HEK293T (cell line): ENCODE measurements around the gene DCBLD1.

Experiments
- CTCF ChIA-PET: fragments of 350-600 bp; formaldehyde crosslinking; extraction: SDS; loops from one replicate; lab custom pipeline; 2021; ENCODE audit warnings: antibody characterized with exemption, inconsistent platforms; lab: Yijun Ruan, JAX
- POLR2A ChIA-PET: fragments of 350-600 bp; formaldehyde crosslinking; extraction: SDS; loops from one replicate; lab custom pipeline; 2020; ENCODE audit warnings: antibody characterized with exemption, inconsistent platforms; lab: Yijun Ruan, JAX
- DNase-seq: peaks from one replicate; pipeline ENCODE4 v3.0.0; 2012; ENCODE audit warnings: mixed read lengths; ENCODE audit errors: extremely low spot score
- ARNT ChIP-seq: fragments of 450-650 bp; IDR thresholded peaks from 2 replicates; pipeline ENCODE4 v1.6.1; 2017; ENCODE audit warnings: mild to moderate bottlenecking
- BHLHE40 ChIP-seq: fragments of 450-650 bp; IDR thresholded peaks from 2 replicates; pipeline ENCODE4 v1.6.1; 2016; ENCODE audit warnings: mild to moderate bottlenecking, moderate library complexity, borderline replicate concordance
- CTBP1 ChIP-seq: fragments of 450-650 bp; IDR thresholded peaks from 2 replicates; pipeline ENCODE4 v1.6.1; 2016; ENCODE audit warnings: borderline replicate concordance
- ELF4 ChIP-seq: fragments of 450-650 bp; IDR thresholded peaks from 2 replicates; pipeline ENCODE4 v1.6.1; 2017; ENCODE audit warnings: antibody characterized with exemption
- FOXA1 ChIP-seq: fragments of 450-650 bp; IDR thresholded peaks from 2 replicates; pipeline ENCODE4 v1.6.1; 2016; ENCODE audit warnings: mild to moderate bottlenecking
- FOXK2 ChIP-seq: fragments of 450-650 bp; IDR thresholded peaks from 2 replicates; pipeline ENCODE4 v1.6.1; 2016; ENCODE audit warnings: mild to moderate bottlenecking
- FOXM1 ChIP-seq: fragments of 450-650 bp; IDR thresholded peaks from 2 replicates; pipeline ENCODE4 v1.6.1; 2017; ENCODE audit warnings: mild to moderate bottlenecking, borderline replicate concordance
- HDGF ChIP-seq: fragments of 450-650 bp; IDR thresholded peaks from 2 replicates; pipeline ENCODE4 v1.6.1; 2017; ENCODE audit warnings: antibody characterized with exemption, borderline replicate concordance
- L3MBTL2 ChIP-seq: fragments of 450-650 bp; conservative IDR thresholded peaks from 2 replicates; pipeline ENCODE4 v1.6.1; 2016; ENCODE audit warnings: mild to moderate bottlenecking
- LEF1 ChIP-seq: fragments of 450-650 bp; IDR thresholded peaks from 2 replicates; pipeline ENCODE4 v1.6.1; 2017; ENCODE audit warnings: mild to moderate bottlenecking, borderline replicate concordance
- NFRKB ChIP-seq: fragments of 450-650 bp; IDR thresholded peaks from 2 replicates; pipeline ENCODE4 v1.6.1; 2016; ENCODE audit warnings: mild to moderate bottlenecking, moderate library complexity
- PKNOX1 ChIP-seq: fragments of 450-650 bp; IDR thresholded peaks from 2 replicates; pipeline ENCODE4 v1.6.1; 2016
- SP1 ChIP-seq: fragments of 450-650 bp; IDR thresholded peaks from 2 replicates; pipeline ENCODE4 v1.6.1; 2017
- SUZ12 ChIP-seq: fragments of 450-650 bp; IDR thresholded peaks from 2 replicates; pipeline ENCODE4 v1.6.1; 2016; ENCODE audit warnings: mild to moderate bottlenecking
- TARDBP ChIP-seq: fragments of 450-650 bp; IDR thresholded peaks from 2 replicates; pipeline ENCODE4 v1.6.1; 2016
- ZNF384 ChIP-seq: fragments of 450-650 bp; IDR thresholded peaks from 2 replicates; pipeline ENCODE4 v1.6.1; 2016

DCBLD1 gene

GRCh38 chr6:117520603-117521395 is 38.3 kb downstream of the DCBLD1 start:
- TF ChIP-seq HDGF = no peak
- TF ChIP-seq LEF1 = no peak
- no peak for TF ChIP-seq SP1
- no peak for TF ChIP-seq NFRKB
- TF ChIP-seq PKNOX1 = no peak
- no peak for TF ChIP-seq L3MBTL2
- TF ChIP-seq BHLHE40 = no peak
- TF ChIP-seq FOXK2 = no peak
- no peak for TF ChIP-seq TARDBP
- no peak for TF ChIP-seq CTBP1
- no peak for TF ChIP-seq ELF4
- no peak for TF ChIP-seq FOXA1
- TF ChIP-seq ZNF384 = no peak
- TF ChIP-seq FOXM1 = no peak
- no peak for TF ChIP-seq ARNT
- TF ChIP-seq SUZ12 = no peak
- CTCF ChIA-PET = interaction anchor here (0.6 kb wide), 1 partner anchor 118 kb away, joined by 5 read pairs; no protein-coding TSS in a partner anchor
- DNase-seq = no peak
- POLR2A ChIA-PET = no interaction called here

- no peak for DNase-seq
- TF ChIP-seq TARDBP (no peak), ZNF384 (no peak)
- CTCF ChIA-PET = no interaction called here
- POLR2A ChIA-PET = no interaction called here
These were observed 39.5 kb downstream of the DCBLD1 start for GRCh38 chr6:117521791-117522502.

- TF ChIP-seq LEF1 (no peak), TARDBP (no peak), L3MBTL2 (no peak), FOXK2 (no peak), SP1 (no peak), BHLHE40 (no peak), CTBP1 (no peak), FOXA1 (no peak), ELF4 (no peak), PKNOX1 (no peak), HDGF (no peak), ZNF384 (no peak), ARNT (no peak), SUZ12 (no peak)
- no peak for DNase-seq
- CTCF ChIA-PET = no interaction called here
- POLR2A ChIA-PET = no interaction called here
These were observed 43.1 kb downstream of the DCBLD1 start for GRCh38 chr6:117525607-117526006.

GRCh38 chr6:117530467-117531242 is 48.2 kb downstream of the DCBLD1 start:
- no peak for TF ChIP-seq FOXA1
- no peak for TF ChIP-seq LEF1
- no peak for TF ChIP-seq ELF4
- no peak for TF ChIP-seq PKNOX1
- no peak for TF ChIP-seq FOXK2
- TF ChIP-seq ARNT = no peak
- no peak for TF ChIP-seq CTBP1
- no peak for TF ChIP-seq HDGF
- TF ChIP-seq SUZ12 = no peak
- CTCF ChIA-PET = no interaction called here
- DNase-seq = no peak
- POLR2A ChIA-PET = no interaction called here

GRCh38 chr6:117531346-117531745 is 48.9 kb downstream of the DCBLD1 start:
- TF ChIP-seq TARDBP (no peak), ELF4 (no peak), LEF1 (no peak), SP1 (no peak), FOXA1 (no peak), SUZ12 (no peak), NFRKB (no peak), L3MBTL2 (no peak), HDGF (no peak), ARNT (no peak), PKNOX1 (no peak), ZNF384 (no peak), FOXM1 (no peak), FOXK2 (no peak), CTBP1 (no peak), BHLHE40 (no peak)
- DNase-seq = no peak
- CTCF ChIA-PET = no interaction called here
- POLR2A ChIA-PET = no interaction called here
